Measurements from ENCODE around the gene SEZ6L.
"Not testable (repeated sequence)": the region's sequence is repeated elsewhere in the genome, so short reads cannot be mapped to it uniquely, and the experiment has no call there.

The SEZ6L gene

DNA sequence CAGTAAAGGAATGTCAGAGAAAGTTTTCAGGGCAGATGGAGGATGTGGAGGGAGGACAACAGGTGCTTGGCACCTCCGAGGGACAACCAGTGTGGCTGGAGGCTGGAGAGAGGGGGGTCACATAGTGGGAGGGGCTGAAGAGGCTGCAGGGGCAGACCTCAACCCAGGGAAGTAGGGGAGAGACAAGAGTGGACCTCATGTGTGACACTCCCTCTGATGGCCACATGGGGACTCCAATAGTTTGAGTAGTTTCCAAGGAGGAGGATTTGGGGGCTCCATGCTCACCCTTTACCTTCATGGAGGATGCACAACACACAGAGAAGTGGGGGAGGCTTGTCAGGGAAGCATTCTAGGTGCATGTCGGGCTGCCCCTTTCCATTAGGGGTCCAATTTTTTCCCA is 224.7 kb downstream of the SEZ6L start:
- no peak for DNase-seq

- DNase-seq = no peak
These were observed 225.5 kb downstream of the SEZ6L start for GRCh38 chr22:26394777-26395176.

GRCh38 chr22:26395926-26396325 is 226.7 kb downstream of the SEZ6L start:
- no peak for DNase-seq

GRCh38 chr22:26398741-26399153 is 229.5 kb downstream of the SEZ6L start:
- DNase-seq = peak; percentile 51

- no peak for DNase-seq
These were observed 230.0 kb downstream of the SEZ6L start for GRCh38 chr22:26399289-26399688.

GRCh38 chr22:26401726-26402125 is 232.5 kb downstream of the SEZ6L start:
- DNase-seq = no peak

DNA sequence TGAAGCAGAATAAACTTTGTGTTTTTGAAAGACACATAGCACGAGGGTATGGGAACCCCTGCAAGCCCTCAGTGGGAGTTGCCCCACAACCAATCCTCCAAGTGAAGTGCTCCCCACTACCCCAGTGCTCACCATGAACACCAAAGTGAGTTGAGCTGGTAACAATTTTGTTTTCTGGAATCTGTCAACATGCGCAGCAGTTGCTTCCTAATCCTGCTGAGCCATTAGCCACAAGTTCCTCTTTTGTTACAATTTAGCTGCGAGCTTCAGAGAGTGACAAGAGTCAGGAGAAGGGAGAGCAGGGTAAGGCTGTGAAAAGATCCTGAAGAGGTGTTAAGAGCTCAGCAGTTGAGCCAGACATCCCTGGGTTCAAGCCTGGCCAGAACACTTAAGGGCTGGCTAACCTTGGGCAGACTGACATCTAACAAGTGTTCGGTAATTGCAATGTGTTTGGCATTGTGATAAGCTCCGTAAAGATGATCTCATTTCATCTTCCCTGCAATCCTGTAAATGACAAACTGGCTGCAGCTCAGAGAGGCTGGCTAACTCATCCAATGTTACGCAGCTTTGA is 235.7 kb downstream of the SEZ6L start:
- DNase-seq = no peak

GRCh38 chr22:26406118-26406517 is 236.9 kb downstream of the SEZ6L start:
- no peak for DNase-seq

GRCh38 chr22:26408562-26409220 is 239.4 kb downstream of the SEZ6L start:
- not testable (repeated sequence) for DNase-seq

GRCh38 chr22:26409719-26410335 is 240.6 kb downstream of the SEZ6L start:
- DNase-seq = no peak

DNA sequence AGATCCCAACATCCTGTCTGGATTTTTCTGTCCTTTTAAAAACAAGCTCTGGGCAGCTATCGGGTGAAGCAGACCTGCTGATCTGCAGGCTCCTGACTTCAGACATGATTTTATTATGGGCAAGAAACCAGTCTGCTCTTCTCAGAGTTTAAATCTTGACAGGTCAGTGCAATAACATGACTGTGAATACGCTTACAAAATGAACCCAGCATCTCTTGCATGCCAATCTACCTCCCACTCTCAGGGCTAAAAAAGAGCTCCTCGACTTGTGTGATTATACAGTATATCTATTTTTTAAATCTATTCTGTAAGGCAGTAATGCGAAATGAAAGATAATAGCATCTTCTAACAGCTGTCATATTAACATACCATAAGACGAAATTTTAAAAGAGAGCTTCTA is 241.1 kb downstream of the SEZ6L start:
- DNase-seq = no peak

GRCh38 chr22:26414347-26414746 is 245.1 kb downstream of the SEZ6L start:
- no peak for DNase-seq

- DNase-seq = no peak
These were observed 247.0 kb downstream of the SEZ6L start for GRCh38 chr22:26416256-26416655.

DNA sequence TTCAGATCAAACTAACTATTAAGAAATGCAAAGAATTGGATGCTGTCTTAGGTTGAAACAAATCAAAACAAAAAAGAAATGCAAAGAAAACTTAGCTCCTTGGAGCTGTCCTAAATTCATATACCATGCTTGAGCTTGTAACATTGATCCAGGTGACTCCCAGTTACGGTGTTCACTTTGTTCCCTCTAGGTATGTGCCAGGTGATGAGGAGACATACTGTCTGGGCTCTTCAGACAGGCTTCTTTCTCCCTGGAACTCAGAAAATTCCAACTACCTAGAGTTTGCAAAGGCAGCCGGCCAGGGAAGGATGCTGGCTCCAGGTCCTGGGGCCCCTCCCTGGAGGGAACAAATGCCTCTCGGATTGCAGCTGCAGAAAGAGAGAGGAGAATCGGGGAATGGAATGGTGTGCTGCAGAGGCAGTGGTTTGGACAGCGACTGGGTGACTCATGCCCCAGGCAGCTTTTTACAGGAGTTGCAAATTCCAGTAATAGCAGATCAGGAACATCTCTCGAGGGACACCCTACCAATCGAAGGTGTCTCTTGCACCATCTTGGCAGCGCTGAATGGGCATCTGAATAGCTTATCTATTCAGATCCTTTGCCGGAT is 247.5 kb downstream of the SEZ6L start:
- no peak for DNase-seq

DNA sequence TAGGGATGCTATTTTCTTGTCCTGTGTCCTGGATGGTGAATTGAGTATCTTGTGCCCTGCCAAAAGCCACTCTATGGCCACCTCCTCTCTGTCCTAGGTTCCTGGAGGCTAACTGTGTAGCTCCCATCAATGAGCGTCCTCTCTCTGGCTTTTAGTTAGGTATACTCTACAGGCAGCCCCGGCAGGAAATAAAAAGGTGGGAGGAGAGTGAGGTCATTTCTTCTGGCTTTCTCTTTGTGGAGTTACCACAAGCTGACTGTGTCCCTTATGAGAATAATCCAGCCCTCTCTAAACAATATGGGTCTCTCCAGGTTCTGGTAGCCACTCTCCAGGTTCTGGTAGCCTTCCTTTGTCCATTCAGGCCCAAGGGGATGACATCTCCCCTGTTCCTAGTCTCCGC is 248.1 kb downstream of the SEZ6L start:
- no peak for DNase-seq

DNA sequence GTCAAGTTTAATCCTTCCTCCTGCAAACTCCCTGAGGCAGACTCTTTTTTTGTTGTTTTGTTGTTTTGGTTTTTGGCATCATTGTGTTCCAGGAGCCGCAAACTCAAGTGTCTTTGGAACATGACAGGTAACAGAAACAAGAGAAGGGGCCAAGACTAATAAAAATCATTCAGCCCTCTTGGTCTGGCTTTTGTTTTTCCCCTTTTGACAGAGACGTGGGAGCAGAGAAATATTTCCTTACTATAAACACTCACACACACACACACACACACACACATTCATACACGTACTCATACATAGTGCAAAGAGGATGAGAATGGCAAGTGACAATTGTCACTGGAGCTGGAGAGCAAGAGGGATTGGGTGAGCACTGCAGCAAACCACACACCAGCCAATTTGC is 249.4 kb downstream of the SEZ6L start:
- no peak for DNase-seq

DNA sequence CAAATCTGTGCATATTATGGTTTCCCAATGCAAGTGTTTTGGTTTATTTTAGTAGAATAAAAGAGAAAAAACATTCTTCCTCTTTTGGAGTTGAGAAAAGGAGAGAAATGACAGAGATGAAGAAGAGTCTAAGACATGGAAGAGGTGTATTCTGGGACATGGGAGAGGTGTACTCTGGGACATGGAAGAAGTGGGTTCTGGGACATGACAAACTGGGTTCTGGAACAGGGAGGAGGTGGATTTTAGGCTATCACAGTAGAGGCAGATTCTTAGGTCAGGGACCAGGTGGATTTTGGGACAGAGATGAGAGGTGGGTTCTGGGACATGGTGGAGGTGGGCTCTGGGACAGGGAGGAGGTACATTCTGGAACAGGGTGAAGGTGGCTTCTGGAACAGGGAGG is 257.7 kb downstream of the SEZ6L start:
- no peak for DNase-seq

- DNase-seq = peak; percentile 78
These were observed 259.5 kb downstream of the SEZ6L start, which contains the start of gene ASPHD2 for GRCh38 chr22:26428515-26429457. ASPHD2 (plus strand) TSS chr22:26429260; CDS start chr22:26433616, 4,356 bp downstream.

- DNase-seq = no peak
These were observed 260.4 kb downstream of the SEZ6L start for GRCh38 chr22:26429458-26430286.

GRCh38 chr22:26430600-26430999 is 261.3 kb downstream of the SEZ6L start:
- no peak for DNase-seq

DNA sequence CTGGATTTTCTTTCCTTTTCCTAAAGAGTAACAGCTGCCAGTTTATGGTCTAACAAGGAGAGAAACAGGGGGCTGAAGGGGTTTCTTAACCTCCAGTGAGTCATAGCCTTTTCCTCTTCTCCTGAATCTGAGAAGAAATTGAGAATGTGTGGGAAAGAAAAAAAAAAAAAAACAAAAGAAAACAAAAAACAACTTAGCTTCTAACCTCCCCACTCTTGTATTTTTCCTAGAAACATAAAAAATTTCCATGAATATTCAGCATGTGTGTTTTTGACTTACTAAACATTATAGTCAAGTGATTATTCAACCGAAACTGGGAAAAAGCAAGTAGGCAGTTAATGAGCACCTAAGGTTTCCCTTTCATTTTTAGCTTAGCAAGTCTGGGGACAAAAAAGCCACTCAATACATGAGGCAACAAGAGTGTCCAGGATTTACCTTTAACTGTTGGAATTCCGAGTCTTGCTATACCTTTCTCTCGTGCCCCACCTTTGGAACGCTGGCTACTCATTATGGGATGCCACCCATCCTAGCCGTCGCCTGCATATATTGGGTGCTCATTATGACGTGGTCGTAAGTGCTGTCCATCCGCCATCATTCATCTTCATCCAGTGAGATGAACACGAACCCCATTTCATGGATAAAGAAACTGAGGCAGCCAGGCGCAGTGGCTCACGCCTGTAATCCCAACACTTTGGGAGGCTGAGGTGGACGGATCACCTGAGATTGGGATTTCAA is 262.2 kb downstream of the SEZ6L start:
- DNase-seq = no peak
